Measurements from ENCODE around the gene GABBR2. TPM values are rescaled to one million over a fixed set of nuclear protein-coding genes. Genes with fewer than 3 reads are reported as not detected.
"Not testable (repeated sequence)": the region's sequence is repeated elsewhere in the genome, so short reads cannot be mapped to it uniquely, and the experiment has no call there.

Gene GABBR2
- total RNA-seq, 2 donors from 2014 or later, result not detected

DNA sequence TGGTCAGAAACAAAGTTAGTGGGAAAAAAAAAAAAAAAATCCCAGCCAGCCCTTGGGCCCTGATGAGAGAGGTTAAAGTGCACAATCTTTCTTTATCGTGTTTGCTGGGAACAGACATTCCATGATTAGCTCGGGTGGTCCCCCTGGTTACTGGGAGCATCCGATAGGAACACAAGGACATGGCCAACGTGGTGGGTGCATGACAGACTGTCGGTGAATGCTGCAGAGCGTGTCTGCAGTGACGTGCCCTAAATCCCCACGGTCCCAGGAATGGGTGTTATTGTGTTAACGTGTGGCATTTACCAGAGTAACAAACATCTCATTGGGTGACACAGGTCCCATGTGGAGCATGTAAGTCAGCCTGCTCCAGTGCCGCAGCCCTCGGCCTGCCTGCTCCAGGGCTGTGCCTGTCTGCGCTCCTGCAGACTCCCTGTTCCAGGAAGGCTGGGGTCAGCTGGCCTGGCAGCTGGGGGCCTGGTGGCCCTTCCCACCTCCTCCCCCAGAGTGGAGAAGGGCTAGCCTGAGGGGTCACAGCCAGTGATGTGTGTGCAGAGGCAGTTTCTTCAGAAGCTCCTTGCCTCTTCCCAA is 419.0 kb downstream of the GABBR2 start:
- no peak for DNase-seq
- intact Hi-C loops (cut with DNase I, micrococcal nuclease), result no loop called here
- no peak for ATAC-seq

GRCh38 chr9:98288881-98289280 is 419.9 kb downstream of the GABBR2 start:
- intact Hi-C loops (cut with DNase I, micrococcal nuclease), result no loop called here
- DNase-seq, result peak; percentile 39 to 46
- ATAC-seq, result peak; percentile 94

- intact Hi-C loops (cut with DNase I, micrococcal nuclease), result no loop called here
- ATAC-seq, result no peak
- no peak for DNase-seq
Measured at GRCh38 chr9:98287384-98287783, 421.4 kb downstream of the GABBR2 start.

DNA sequence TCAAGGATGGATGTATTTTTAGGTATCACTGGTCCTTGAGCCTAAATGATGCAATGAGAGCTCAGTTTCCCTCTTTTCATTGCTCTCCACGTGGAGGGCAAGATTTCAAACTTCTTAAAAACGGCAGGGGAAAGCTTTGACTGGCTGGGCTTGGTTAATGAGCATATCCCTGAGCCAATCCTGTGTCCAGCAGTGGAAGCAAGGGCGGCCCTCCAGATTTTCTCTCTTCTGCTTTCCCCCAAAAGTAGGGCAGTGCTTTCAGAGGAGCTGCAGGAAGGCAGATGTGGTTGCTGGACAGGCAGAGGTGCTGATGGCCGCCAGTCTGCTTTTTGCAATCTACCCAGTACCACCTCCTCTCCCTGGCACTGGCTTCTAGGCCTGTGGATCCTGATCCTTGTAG is 423.3 kb downstream of the GABBR2 start:
- no peak for ATAC-seq
- intact Hi-C loops (cut with DNase I, micrococcal nuclease), result no loop called here
- DNase-seq, result no peak

GRCh38 chr9:98284754-98285153 is 424.0 kb downstream of the GABBR2 start:
- intact Hi-C loops (cut with DNase I, micrococcal nuclease), result no loop called here
- DNase-seq (no peak), ATAC-seq (no peak)

DNA sequence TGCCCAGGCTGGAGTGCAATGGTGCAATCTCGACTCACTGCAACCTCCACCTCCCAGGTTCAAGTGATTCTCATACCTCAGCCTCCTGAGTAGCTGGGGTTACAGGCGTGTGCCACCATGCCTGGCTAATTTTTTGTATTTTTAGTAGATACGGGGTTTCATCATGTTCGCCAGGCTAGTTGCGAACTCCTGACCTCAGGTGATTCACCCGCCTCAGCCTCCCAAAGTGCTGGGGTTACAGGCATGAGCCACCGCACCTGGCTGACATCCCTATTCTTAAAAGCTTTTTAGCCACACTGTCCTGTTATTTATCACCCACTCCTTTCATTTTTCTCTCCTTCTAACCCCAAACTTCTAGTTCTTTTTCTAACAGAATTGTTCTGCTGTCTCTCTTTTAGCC is 425.6 kb downstream of the GABBR2 start:
- DNase-seq; ATAC-seq; intact Hi-C loops (cut with DNase I, micrococcal nuclease): not testable (repeated sequence)

DNA sequence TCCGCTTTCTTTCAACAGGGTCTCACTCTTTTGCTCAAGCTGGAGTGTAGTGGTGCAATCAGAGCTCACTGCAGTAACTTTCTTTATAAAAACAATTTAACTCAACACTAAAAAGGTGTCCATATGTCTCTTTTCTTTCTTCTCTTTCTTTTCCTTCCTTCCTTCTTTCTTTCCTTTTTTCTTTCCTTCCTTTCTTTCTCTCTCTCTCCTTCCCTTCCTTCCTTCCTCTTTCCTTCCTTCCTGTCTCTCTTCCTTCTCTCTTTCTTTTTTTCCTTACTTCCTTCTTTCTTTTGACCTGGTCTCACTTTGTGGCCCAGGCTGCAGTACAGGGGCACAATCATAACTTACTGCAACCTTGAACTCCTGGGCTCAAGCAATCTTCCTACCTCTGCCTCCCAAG is 427.5 kb downstream of the GABBR2 start:
- DNase-seq, result no peak
- intact Hi-C loops (cut with DNase I, micrococcal nuclease), result no loop called here
- ATAC-seq, result no peak

- ATAC-seq, result no peak
Measured at GRCh38 chr9:98280574-98280973, 428.2 kb downstream of the GABBR2 start.

DNA sequence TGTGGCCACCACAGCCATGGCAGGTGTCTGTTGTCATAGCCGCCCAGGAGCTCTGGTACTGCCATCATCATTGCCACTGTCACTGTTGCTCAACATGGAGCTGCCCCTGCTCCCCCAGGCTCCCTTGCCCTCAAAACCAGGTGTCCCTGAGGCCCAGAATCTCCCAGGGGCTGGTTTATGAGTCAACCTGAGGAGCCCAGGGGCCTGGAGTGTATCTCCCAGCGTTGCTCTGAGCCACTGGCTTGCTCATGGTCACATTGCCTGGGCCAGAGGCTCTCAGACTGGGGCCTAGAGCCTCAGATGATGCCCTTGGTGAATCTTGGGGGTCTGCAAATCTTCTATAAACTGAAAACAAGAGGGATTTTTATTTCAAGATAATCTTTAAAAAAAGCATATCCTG is 428.6 kb downstream of the GABBR2 start:
- intact Hi-C loops (cut with DNase I, micrococcal nuclease), result no loop called here
- ATAC-seq (no peak), DNase-seq (no peak)

More at GRCh38 chr9:98280574-98280973, 428.2 kb downstream of the GABBR2 start:
- intact Hi-C loops (cut with DNase I, micrococcal nuclease), result no loop called here
- no peak for DNase-seq

- DNase-seq, result no peak
- intact Hi-C loops (cut with DNase I, micrococcal nuclease), result no loop called here
- no peak for ATAC-seq
Measured at GRCh38 chr9:98276907-98277469, 431.7 kb downstream of the GABBR2 start.

GRCh38 chr9:98275159-98275558 is 433.6 kb downstream of the GABBR2 start:
- intact Hi-C loops (cut with DNase I, micrococcal nuclease), result no loop called here
- no peak for ATAC-seq

GRCh38 chr9:98272083-98272482 is 436.7 kb downstream of the GABBR2 start:
- ATAC-seq, result no peak
- no peak for DNase-seq
- intact Hi-C loops (cut with DNase I, micrococcal nuclease), result no loop called here

More at GRCh38 chr9:98275159-98275558, 433.6 kb downstream of the GABBR2 start:
- no peak for DNase-seq

GRCh38 chr9:98271479-98271878 is 437.3 kb downstream of the GABBR2 start:
- intact Hi-C loops (cut with DNase I, micrococcal nuclease), result no loop called here
- no peak for DNase-seq
- ATAC-seq, result no peak

- not testable (repeated sequence) for ATAC-seq, DNase-seq
Measured at GRCh38 chr9:98270284-98270683, 438.5 kb downstream of the GABBR2 start.

GRCh38 chr9:98269652-98270051 is 439.1 kb downstream of the GABBR2 start:
- intact Hi-C loops (cut with DNase I, micrococcal nuclease); DNase-seq; ATAC-seq: not testable (repeated sequence)

More at GRCh38 chr9:98270284-98270683, 438.5 kb downstream of the GABBR2 start:
- intact Hi-C loops (cut with DNase I, micrococcal nuclease), result not testable (repeated sequence)

DNA sequence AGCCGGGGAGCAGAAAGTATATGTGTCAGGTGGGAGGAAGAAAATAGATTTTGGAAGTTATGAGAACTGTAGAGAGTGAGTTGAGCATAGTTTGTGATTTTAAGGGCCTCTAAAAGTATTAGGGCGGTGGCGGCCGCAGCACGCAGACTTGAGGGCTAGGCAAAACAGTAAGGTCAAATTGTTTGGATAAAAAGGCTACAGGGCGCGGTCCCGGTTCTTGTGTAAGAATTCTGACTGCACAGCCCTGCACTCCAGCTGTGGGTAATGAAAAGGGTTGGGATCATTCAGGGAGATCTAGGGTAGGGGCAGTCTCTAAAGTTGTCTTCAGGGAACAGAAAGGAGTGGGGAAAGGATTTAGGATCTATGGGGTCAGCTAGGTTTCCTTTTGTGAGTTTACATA is 441.2 kb downstream of the GABBR2 start:
- intact Hi-C loops (cut with DNase I, micrococcal nuclease); ATAC-seq; DNase-seq: not testable (repeated sequence)

DNA sequence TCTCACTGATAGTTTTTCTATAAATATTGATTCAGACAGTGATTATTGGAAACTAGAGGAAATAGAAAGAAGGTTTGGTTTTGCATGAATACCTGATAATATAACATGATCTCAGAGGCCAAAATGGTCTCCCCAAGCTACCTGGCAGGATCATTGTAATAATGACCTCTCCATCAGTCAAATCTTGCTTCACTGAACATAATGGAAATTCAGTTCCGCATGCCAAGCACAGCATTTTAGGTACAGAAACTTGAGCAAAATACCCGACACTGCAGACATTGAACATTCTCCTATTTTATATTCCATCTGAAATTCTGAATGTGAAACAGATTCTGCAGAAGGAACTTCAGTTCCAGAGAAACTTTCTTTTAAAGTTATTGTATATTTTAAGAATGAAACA is 444.2 kb downstream of the GABBR2 start:
- ATAC-seq (no peak), DNase-seq (no peak)
- intact Hi-C loops (cut with DNase I, micrococcal nuclease), result no loop called here

GRCh38 chr9:98263482-98264357 is 445.0 kb downstream of the GABBR2 start:
- ATAC-seq (peak; percentile 98), DNase-seq (peak; percentile 71 to 84)
- intact Hi-C loops (cut with DNase I, micrococcal nuclease), result loop anchor here in 1 of 2 donors (2.0 kb wide), 1 partner anchor 59 kb away; no protein-coding TSS in a partner anchor

DNA sequence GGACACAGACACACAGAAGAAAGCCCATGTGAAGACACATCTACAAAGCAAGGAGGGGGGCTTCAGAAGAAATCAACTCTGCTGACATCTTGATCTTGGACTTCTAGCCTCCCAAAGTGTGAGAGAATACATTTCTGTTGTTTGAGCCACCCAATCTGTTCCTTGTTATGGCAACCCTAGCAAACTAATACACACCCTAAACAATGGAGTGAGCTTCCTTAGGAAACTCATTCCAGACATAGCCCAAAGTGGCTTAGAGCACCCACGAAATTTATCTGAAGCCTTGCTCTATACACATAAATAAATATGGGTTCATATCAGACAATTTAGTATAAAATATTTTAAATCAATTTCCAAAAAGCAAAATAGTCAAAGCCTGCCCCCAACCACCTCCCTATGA is 445.7 kb downstream of the GABBR2 start:
- no peak for DNase-seq
- no peak for ATAC-seq
- intact Hi-C loops (cut with DNase I, micrococcal nuclease), result loop anchor here in 1 of 2 donors (2.0 kb wide), 1 partner anchor 58 kb away; no protein-coding TSS in a partner anchor

GRCh38 chr9:98262056-98262455 is 446.7 kb downstream of the GABBR2 start:
- DNase-seq (no peak), ATAC-seq (no peak)
- intact Hi-C loops (cut with DNase I, micrococcal nuclease), result loop anchor here in 1 of 2 donors (2.0 kb wide), 1 partner anchor 57 kb away; no protein-coding TSS in a partner anchor

All from left colon (tissue), 2 donors.